HG03565 (cell line): ENCODE data around the gene EDEM2.
"Not testable (repeated sequence)": the region's sequence is repeated elsewhere in the genome, so short reads cannot be mapped to it uniquely, and the experiment has no call there.

ENCODE experiments used
- ATAC-seq: cut with Tn5 transposase; IDR thresholded peaks from one replicate; pipeline ENCODE4 v1.9.1; 2021; ENCODE audit warnings: mild to moderate bottlenecking, moderate library complexity; ENCODE audit not compliant: unreplicated experiment

The EDEM2 gene, protein sequence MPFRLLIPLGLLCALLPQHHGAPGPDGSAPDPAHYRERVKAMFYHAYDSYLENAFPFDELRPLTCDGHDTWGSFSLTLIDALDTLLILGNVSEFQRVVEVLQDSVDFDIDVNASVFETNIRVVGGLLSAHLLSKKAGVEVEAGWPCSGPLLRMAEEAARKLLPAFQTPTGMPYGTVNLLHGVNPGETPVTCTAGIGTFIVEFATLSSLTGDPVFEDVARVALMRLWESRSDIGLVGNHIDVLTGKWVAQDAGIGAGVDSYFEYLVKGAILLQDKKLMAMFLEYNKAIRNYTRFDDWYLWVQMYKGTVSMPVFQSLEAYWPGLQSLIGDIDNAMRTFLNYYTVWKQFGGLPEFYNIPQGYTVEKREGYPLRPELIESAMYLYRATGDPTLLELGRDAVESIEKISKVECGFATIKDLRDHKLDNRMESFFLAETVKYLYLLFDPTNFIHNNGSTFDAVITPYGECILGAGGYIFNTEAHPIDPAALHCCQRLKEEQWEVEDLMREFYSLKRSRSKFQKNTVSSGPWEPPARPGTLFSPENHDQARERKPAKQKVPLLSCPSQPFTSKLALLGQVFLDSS

DNA sequence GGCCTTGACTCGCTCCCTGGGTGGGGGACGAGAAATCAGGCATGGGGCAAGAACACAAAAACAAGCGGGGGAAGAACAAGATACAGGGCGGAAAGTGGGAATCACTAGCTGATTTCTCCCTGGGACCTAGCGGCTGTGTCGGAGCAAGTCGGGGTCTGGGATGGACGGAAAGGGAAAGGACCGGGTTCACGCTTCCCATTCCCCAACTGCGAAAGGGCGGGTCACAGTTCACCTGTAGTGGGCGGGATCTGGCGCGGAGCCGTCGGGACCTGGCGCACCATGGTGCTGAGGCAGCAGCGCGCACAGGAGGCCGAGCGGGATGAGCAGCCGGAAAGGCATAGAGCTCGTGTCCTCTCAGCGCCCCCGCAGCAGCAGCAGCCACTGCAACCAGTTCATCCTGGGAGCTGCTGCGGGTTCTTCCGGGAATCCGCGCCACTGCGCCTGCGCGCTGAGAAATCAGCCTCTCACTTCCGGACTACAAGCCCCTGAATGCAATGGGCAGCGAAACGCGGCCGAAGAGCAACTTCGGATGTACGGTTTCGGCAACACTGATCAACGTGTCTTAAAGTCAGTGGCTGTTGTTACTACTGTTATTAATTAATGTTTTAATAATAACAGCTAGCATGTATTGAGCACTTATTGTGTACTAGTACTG lies at the start of gene EDEM2:
EDEM2 (minus strand) TSS at position 417 of the 655 bp plus-strand sequence; CDS start at position 339, 78 bp downstream.
- ATAC-seq = peak; percentile 71

DNA sequence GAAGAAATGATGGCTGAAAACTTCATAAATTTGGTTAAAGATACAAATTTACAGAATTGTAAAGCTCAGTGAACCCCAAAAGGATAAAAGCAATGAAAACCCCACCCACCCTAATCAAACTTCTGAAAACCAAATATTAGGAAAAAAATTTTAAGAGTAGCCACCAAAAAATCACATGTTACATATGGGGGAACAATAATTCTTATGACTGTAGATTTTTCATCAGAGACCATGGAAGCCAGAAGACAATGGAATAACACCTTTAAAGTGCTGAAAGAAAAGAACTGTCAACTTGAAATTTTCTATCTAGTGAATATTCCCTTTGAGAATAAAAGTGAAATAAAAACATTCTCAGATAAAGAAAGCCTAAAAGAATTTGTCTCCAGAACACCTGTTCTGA lies 49.2 kb upstream of the EDEM2 start:
- ATAC-seq = no peak

DNA sequence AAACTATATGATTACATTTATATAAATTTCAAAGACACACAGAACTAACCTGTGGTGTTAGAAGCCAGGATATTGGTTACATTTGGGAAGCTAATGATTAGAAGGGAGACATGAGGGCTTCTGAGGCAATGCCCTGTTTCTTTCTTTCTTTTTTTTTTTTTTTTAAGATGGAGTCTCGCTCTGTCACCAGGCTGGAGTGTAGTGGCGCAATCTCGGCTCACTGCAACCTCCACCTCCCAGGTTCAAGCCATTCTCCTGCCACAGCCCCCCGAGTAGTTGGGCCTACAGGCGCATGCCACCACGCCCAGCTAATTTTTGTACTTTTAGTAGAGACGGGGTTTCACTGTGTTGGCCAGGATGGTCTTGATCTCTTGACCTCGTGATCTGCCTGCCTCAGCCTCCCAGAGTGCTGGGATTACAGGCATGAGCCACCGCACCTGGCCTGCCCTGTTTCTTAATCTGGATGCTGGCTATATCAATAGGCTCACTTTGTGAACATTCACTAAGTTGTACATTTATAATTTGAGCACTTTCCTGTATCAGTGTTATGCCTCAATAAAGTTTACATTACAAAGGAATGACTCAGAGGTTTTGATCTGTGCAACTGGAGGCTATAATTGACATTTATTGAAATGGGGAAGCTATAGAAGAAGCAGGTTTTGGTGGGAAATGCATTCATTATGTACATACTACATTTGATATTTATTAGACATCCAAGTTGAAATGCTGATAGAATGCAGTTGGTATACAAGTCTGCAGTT lies 46.1 kb upstream of the EDEM2 start:
- not testable (repeated sequence) for ATAC-seq

DNA sequence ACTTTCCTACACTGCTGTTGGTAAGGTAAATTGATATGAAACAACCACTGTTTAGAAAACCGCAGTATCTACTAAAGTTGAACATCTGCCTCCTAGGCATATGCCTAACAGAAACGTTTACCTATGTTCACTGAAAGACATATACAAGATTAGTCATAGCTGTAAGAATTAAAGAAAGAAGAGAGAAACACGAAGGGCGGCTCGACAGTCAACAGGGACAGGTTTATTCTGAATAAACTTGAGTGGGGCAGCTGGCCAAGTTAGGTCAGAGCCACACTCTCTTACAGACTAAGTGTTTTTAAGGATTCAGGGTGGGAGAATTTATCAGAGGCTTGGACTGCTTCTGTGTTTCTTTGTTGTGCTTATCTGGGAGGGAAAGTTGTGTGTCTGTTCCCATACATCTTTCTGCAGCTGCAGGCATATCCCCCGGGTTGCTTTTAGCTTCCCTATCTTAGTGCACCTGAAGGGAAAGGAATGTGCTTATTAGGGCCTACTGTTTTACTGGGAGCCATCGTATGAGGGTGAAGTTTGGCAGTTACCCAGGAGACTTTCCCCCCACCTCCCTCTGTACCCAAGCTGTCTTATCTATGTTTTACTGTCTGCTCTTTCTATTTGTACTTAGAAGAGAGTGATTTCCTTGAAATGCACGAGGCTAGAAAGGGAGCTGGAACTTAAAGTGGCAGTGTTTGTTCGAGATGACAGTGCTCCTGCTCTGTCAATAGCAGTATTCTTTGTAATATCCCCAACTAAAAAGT lies 45.2 kb upstream of the EDEM2 start:
- no peak for ATAC-seq

DNA sequence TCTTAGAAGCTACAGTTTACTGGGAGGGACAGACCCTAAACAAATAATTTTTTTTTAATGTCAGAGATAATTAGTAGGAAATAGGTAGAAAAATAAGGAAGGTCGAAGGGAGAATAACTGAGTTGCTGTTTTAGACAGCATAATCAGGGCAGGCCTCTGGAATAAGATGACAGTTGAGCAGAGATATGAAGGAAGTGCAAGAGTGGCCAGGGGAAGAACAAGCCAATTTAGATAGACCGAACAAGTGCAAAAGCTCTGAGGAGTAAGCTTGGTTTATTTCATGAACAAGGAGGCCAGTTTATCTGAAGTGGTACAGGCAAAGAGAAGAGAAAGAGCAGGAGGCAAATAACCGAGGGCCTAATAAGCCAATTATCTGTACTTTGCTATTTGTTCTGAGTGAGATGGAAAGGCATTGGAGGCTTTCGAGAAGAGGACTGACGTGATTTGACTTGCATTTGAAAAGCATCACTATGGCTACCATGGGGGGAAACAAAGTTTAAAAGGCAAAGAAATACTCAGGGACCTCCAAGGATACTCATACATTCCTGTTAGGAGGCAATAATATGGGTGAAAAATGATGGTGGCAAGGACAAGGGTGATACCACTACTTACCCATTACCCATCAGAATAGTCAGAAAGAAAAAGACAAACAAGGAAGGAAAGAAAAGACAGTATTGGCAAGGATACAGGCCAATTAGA lies 44.4 kb upstream of the EDEM2 start:
- no peak for ATAC-seq

DNA sequence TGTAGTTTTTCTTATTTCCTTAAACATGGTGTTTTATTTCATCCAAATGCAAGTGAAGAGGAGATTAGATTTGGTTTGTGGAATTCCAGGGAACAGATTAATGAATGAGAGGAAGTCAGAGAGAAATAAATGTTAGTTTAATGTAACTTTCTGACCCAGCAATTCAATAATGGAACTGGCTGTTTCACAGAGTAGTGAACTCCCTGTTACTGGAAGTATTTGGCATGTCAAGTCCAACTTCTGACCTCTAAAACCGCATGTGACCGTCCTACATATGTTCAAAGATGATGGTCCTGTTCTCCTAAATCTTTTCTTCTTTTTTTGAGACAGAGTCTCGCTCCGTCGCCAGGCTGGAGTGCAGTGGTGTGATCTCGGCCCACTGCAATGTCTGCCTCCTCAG lies 43.4 kb upstream of the EDEM2 start:
- ATAC-seq = no peak

DNA sequence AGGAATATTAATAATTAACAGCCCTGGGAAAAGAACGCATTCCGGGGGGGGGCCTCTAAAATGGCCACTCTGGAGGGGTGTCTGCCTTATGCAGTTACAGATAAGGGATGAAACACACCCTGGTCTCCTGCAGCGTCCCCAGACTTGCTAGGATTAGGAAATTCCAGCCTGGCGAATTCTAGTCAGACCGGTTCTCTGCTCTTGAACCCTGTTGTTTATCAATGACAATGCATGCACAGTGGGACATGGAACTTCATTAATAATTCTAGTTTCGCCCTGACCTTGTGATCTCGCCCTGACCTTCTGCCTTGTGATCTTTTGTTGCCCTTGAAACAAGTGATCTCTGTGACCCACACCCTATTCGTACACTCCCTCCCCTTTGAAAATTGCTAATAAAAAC lies 42.1 kb upstream of the EDEM2 start:
- not testable (repeated sequence) for ATAC-seq

DNA sequence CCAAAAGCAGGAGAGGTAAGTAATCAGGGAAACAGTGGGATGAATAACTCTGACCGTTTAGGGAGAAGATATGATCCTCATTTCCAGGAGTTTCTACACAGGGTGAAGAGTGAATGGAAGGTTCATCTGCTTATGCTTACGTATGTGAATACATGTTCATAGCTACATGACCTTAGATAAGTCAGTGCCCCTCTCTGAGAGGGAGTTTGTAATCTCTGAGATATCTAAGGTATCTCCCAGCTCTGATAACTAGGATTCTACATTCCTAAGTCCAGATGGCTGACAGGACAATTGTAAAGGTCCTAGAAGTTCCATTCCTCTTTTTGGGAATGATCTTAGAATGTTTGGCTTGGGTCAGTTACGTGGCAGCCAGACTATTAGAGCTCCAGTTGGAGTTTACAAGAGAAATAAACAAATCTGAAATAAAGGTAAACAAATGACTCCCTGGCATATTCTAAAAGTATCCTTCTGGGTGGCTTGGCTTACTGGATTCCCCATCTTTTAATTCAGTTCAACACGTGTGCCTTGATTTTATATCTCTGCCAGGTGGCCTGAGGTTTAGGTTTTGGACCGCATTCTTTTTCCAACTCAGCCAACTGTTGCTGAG lies 40.6 kb upstream of the EDEM2 start:
- ATAC-seq = no peak

DNA sequence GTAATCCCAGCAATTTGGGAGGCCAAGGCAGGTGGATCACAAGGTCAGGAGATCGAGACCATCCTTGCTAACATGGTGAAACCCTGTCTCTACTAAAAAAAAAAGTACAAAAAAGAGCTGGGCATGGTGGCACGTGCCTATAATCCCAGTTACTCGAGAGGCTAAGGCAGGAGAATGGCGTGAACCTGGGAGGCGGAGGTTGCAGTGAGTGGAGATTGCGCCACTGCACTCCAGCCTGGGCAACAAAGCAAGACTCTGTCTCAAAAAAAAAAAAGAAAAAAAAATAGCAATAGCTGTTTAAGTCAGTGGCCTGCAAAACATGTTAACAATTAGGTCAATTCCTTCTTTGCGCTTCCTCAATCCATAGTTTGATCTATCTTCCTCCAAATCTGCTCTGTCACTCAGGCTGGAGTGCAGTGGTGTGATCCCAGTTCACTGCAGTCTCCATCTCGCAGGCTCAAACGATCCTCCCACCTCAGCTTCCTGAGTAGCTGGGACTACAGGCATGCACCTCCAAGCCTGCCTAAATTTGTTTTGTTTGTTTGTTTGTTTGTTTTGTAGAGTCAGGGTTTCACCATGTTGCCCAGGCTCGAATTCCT lies 39.7 kb upstream of the EDEM2 start:
- not testable (repeated sequence) for ATAC-seq

DNA sequence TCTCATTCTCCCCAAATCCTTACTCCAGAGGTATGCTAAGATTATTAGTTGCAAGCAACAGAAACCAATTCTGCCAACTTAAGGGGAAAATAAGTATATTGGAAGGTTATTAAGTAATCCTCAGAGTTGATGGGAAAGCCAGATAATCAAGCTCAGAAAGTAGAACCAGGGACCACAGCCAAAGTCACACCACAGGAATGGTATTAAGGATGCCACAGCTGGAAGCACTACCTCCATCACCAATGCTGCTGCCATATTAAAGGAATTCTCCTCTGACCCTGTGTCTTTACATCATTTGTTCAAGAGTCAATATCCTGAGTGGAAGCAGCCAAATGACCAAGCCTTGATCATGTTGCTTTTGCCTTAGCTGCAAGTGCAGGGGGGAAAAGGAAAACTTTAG lies 34.6 kb upstream of the EDEM2 start:
- ATAC-seq = no peak

DNA sequence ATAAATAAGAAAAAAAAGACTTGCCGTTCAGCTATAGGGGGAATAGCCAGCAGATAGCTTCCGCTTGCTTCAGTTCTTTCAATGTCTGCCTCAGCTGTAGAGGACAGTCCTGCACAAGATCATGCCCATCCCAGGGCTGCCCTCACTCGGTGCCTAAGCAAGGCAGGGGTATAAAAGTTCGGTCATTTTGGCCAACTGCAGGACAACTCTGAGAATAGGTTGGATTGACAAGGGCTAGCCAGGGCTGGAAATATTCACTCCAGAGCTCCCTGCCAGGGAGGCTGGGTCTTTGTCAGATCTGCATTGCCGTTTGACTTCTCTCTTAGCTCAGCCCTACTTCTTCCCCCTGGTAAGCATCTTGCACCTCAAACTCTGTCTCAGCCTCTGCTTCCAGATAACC lies 33.1 kb upstream of the EDEM2 start:
- no peak for ATAC-seq

DNA sequence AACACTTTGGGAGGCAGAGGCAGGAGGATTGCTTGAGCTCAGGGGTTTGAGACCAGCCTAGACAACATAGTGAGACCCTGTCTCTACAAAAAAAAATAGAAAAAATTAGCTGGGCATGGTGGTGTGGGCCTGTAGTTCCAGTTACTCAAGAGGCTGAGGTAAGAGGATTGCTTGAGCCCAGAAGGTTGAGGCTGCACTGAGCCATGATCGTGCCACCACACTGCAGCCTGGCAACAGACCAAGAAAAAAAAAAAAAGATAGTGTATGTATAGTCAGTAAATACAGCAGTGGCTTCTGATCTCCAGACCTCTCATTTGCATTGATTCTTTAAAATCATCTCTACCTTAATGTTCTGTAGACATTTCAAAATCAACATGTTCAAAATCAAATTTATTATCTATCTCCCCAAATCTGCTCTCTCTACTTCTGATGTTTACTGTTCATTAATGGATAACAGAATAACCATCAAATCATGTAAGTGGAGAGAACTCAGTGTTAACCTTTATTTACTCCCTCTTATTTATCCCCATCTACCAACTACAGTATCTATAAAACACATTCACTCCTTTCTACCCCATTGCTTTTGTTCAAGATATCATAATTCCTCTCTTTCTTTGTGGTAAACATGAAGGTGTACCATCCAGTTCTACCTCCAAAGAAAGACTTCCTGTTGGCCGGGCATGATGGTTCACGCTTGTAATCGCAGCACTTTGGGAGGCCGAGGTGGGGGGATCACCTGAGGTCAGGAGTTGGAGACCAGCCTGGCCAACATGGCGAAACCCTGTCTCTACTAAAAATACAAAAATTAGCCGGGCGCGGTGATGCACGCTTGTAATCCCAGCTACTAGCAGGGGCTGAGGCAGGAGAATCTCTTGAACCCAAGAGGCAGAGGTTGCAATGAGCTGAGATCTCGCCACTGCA lies 32.4 kb upstream of the EDEM2 start:
- ATAC-seq = no peak

DNA sequence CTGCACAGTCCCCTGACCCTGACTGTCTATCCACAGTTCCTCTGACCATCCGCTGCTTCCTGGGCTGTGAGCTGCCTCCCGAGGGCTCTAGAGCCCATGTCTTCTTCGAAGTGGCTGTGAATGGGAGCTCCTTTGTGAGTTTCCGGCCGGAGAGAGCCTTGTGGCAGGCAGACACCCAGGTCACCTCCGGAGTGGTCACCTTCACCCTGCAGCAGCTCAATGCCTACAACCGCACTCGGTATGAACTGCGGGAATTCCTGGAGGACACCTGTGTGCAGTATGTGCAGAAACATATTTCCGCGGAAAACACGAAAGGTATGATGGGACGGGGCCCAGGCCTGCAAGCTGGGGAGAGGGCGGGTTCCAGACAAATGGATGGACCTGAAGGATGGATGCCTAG lies 29.0 kb upstream of the EDEM2 start:
- no peak for ATAC-seq

DNA sequence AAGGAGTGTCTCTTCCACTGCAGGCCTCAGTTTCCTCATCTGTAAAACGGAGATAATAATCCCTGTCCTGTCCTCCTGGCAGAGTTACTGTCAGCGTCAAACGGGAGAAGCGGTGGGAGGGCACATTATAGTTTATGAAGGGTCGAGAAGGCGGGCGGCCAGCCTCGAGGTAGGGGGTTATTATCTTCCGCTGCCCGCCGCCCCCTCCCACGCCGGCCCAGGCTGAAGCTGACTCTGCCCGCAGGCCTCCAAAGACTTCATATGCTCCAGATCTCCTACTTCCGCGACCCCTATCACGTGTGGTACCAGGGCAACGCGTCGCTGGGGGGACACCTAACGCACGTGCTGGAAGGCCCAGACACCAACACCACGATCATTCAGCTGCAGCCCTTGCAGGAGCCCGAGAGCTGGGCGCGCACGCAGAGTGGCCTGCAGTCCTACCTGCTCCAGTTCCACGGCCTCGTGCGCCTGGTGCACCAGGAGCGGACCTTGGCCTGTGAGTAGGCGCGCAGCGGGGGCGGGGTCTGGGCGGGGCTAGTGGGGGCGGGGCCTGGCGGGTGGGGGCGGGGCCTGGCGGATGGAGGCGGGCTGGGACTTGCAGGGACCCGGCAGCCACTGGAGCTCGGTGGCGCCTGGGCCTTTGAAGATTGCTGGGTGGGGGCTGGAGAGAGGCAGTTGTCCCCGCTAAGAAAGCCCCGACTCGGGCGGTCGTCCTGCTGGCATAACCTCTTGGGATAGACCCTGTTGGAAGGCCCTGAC lies 27.5 kb upstream of the EDEM2 start:
- ATAC-seq = no peak

DNA sequence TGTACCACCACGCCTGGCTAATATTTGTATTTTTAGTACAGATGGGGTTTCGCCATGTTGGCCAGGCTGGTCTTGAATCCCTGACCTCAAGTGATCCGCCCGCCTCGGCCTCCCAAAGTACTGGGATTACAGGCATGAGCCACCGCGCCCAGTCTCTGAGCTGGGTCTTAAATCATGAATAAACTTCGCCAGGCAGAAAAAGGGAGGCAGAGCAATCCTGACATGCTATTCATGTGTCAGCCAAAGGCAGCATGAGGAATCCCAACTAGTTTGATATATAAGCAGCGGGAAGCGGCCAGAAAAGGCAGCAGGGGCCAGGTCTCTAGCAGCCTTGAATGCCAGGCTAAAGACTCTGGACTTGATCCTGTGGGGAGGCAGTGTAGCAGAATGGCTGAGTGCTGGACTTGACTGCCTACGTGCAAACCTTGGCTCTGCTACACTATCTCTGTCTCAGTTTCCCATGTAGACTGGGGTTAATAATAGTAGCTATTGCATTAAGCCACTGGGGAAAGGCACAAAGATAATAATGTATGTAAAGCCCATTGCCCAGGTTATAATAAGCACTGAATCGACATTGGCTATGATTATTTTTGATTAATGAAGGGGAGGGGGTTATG lies 26.5 kb upstream of the EDEM2 start:
- no peak for ATAC-seq

DNA sequence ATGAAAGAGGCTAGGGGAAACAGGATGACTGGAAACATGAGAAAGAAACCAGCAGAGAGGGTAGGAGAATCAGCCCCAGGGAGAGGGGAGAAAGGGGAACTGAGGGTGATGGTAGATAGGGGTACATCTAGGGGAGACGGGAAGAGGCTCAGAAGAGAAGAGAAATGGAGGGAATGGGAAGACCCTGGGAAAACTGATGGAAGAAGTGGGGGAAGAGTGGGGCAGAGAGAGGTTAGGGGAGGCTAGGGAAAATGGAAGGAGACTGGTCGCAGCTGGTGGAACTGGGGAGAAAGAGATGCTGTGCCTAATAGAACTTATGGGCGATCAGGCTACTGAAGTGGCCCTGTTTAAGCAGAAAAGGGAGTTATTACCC lies 25.3 kb upstream of the EDEM2 start:
- no peak for ATAC-seq
